HG03039 (cell line): Measurements from ENCODE around the gene COQ9.

Experiments used
- ATAC-seq: cut with Tn5 transposase; IDR thresholded peaks from one replicate; pipeline ENCODE4 v1.9.1; 2021; ENCODE audit warnings: mild to moderate bottlenecking, moderate library complexity; ENCODE audit not compliant: unreplicated experiment

COQ9 gene

DNA sequence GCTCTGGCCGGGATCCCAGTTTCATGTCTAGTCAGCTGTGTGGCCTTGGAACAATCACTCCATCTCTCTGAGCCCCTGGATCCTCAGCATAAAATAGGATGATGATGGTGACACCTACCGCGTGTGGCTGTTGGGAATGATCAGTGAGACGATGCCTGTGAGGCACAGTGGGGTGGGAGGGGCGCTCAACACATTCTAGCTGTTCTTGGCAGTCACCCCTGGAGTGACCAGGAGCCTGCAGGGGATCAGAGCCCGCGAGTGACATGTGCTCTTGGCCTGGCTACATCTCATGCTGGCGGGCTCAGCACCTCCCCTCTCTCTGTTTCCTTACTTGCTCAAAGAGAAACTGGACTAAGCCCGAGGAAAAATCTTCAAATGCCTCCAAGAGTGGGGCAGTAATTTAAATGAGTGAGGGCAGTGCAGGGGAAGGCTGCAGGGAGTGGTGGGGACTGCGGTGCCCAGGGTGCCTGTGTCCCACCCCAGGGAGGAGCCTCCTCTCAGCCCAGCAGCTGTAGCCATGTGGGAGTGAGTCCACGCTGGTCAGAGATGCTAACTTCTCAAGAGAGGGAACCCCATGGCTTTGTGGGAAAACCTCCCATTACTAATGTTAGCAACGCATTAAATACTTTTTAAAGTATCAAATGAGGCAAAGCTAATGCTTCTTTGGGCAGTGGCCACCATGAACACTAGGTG, 62.1 kb downstream of the COQ9 start:
- no peak for ATAC-seq

DNA sequence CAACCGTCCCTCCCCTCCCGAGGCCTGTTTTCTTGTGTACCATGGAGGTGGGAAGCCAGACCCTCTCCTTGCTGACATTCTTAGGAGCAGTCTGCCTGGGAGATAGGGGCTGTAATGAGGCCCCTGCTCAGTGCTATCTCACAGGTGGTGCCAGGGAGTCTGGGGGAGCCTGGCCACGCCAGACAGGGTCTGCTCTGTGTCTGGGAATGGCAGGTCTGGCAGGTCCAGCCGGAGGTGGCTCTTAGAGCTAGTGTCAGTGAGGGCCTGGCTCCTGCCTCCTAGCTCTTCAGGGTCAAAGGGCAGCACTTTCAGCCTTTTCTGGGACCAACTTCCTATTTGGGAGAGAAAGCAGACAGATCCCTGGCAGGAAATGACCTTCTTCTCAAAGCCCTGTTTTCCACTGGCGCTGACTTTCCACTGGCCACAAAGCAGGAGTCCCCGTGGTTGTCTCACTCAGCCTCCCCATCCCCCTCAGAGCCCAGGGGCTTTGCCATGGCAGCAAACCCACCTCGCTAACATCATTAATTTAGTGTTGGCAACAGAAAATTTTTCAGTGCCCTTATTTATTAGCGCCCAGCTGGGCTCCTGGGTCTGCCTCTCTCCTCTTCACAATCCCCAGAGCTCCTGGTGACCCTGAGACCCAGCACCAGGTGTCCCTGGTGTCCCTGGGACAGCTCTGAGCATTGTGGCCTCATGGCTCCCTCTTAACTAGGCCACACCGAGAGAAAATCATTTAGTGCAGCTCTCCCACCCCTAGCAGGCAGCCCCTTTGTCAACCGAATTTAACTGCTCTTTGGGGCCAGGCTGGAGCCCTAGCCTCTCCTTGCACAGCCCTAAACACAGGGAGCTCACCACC, 63.0 kb downstream of the COQ9 start:
- no peak for ATAC-seq
